Spleen (tissue), 11 donors: ENCODE results near the gene PLPP2. TPM values are rescaled to one million over a fixed set of nuclear protein-coding genes. Genes with fewer than 3 reads are reported as not detected.

ENCODE experiments used
- DNase-seq: peaks from one replicate; pipeline ENCODE4 v3.0.0-alpha.2; 2020
- H3K27ac ChIP-seq, 8 donors: fragments of 200-600 bp; sonication (generic) in 7 of 8; 1 replicate in 4 of 8; 2 replicates in 4 of 8; pipeline versions ENCODE4 v1.5.0 to v1.8.0; 2016 to 2021; ENCODE audit warnings: inconsistent platforms in 4 of 8, mild to moderate bottlenecking in 4 of 8, moderate library complexity in 1 of 8
- H3K27me3 ChIP-seq, 7 donors: fragments of 200-600 bp; sonication (generic) in 6 of 7; replicated peaks in 1 of 7; 1 replicate in 4 of 7; 2 replicates in 3 of 7; pipeline versions ENCODE4 v1.5.0 to v1.8.0; 2016 to 2021; ENCODE audit warnings: inconsistent platforms in 3 of 7, mild to moderate bottlenecking in 1 of 7
- H3K36me3 ChIP-seq, 6 donors: fragments of 200-600 bp; sonication (generic) in 5 of 6; 1 replicate in 4 of 6; 2 replicates in 2 of 6; pipeline versions ENCODE4 v1.5.0 to v1.8.0; 2016 to 2021; ENCODE audit warnings: inconsistent platforms in 2 of 6
- H3K4me1 ChIP-seq, 6 donors: fragments of 200-600 bp; sonication (generic) in 5 of 6; 1 replicate in 3 of 6; 2 replicates in 3 of 6; pipeline versions ENCODE4 v1.5.0 to v1.8.0; 2016 to 2021; ENCODE audit warnings: inconsistent platforms in 3 of 6
- H3K4me3 ChIP-seq, 8 donors: fragments of 200-600 bp; sonication (generic) in 7 of 8; 1 replicate in 4 of 8; 2 replicates in 4 of 8; pipeline versions ENCODE4 v1.5.0 to v1.8.0; 2016 to 2021; ENCODE audit warnings: inconsistent platforms in 4 of 8, mild to moderate bottlenecking in 4 of 8, moderate library complexity in 2 of 8
- H3K9me3 ChIP-seq, 8 donors: fragments of 200-600 bp; sonication (generic) in 7 of 8; 1 replicate in 4 of 8; 2 replicates in 4 of 8; pipeline versions ENCODE4 v1.5.0 to v1.8.0; 2016 to 2021; ENCODE audit warnings: inconsistent platforms in 4 of 8
- CTCF ChIP-seq, 11 experiments: fragments of 200-600 bp in 7 of 11; fragments of 450-650 bp in 4 of 11; sonication (generic) in 4 of 11; IDR thresholded peaks in 8 of 11; conservative IDR thresholded peaks in 3 of 11; 1 replicate in 7 of 11; 2 replicates in 4 of 11; pipeline versions ENCODE4 v1.4.0 to v1.8.0; 2016 to 2021; ENCODE audit warnings: antibody characterized with exemption in 11 of 11, inconsistent platforms in 4 of 11, mild to moderate bottlenecking in 1 of 11
- POLR2A ChIP-seq, 3 donors: fragments of 450-650 bp; IDR thresholded peaks; one replicate each; pipeline ENCODE4 v1.5.1; 2017; ENCODE audit warnings: antibody characterized with exemption in 3 of 3, mild to moderate bottlenecking in 1 of 3
- POLR2AphosphoS5 ChIP-seq, 3 donors: sonication (generic); formaldehyde crosslinking; IDR thresholded peaks; one replicate each; pipeline ENCODE4 v1.5.1; 2017; ENCODE audit warnings: antibody characterized with exemption in 3 of 3
- whole genome bisulfite sequencing, 5 donors: extraction: QIAGEN DNeasy Blood & Tissue Kit in 3 of 5; methylation state at CpG; one replicate each; pipeline versions ENCODE4 v1.1.5 to v1.1.7; 2013 to 2018; 5-methylcytosine and 5-hydroxymethylcytosine counted together
- intact Hi-C: fragments of 100-400 bp; cut with DNase I; formaldehyde crosslinking; loops from one replicate; pipeline ENCODE4 v1.15.0; 2023; ENCODE audit warnings: low total_unique reads
- polyA plus RNA-seq, 3 donors: library from polyadenylated mRNA; stranded (reverse); fragments of 200-250 nt; gene quantifications; one replicate each; pipeline ENCODE4 v1.2.1, GENCODE V29; 2013
- total RNA-seq, 7 donors: library from RNA; depleted of rRNA in 3 of 7; stranded (reverse); fragments of >200 nt in 3 of 7; fragmentation: NEBNext Ultra II Directional in 4 of 7; extraction: Animal tissue kit (Norgen Biotek cat#: 25700) in 4 of 7; gene quantifications; one replicate each; pipeline versions ENCODE4 v1.1.0 to v1.2.1, GENCODE V29; 2016 to 2021
- donor health status: healthy with polysubstance abuse.
- donor health status: DM: no; HTN: no; CAD: no; lungs with moderate emphysema.
- donor health status: DM: no; HTN: no; CAD: no.
- donor health status: Bipolar disorder and iron deficiency.
- donor health status: healthy.
- donor health status: DM: no; HTN: no; CAD: no.
- donor health status: DM: yes; HTN: yes; CAD: no.

PLPP2 gene
- total and polyA plus RNA-seq, 10 donors = 1.2 to 27.7 (median 4.1) TPM

- H3K4me1 ChIP-seq = no peaks in the 10 kb centered on the region
- H3K36me3 ChIP-seq = peaks cover 13 to 99% (median 65%) of the 10 kb centered on the region in 6 donors
- no peaks in the 10 kb centered on the region for H3K27me3 ChIP-seq
- H3K4me3 ChIP-seq = no peak overlapping the region
- TF ChIP-seq CTCF (IDR thresholded peaks at IDR 0.05 in 8 of 11, conservative IDR thresholded peaks at IDR 0.05 in 3 of 11) (no peak), POLR2A (IDR thresholded peaks at IDR 0.05) (no peak), POLR2AphosphoS5 (IDR thresholded peaks at IDR 0.05) (no peak)
- no peak overlapping the region for H3K27ac ChIP-seq
- H3K9me3 ChIP-seq = peaks cover 0 to 30% (median 19%) of the 10 kb centered on the region in 8 donors
- WGBS, 5 donors = 96 to 97% (median 97%) methylated on average over 7 to 8 of the region's 8 CpGs
- intact Hi-C loops = no loop called here
- no peak for DNase-seq
These were observed 33.5 kb upstream of the PLPP2 start for GRCh38 chr19:324716-325115.

- Histone ChIP-seq H3K27me3 (no peaks in the 10 kb centered on the region), H3K4me1 (no peaks in the 10 kb centered on the region), H3K9me3 (peaks cover 0 to 13% (median 6%) of the 10 kb centered on the region in 8 donors), H3K27ac (no peak overlapping the region), H3K36me3 (peaks cover 9 to 99% (median 54%) of the 10 kb centered on the region in 6 donors), H3K4me3 (no peak overlapping the region)
- 95 to 99% (median 96%) methylated on average over 13 of the region's 13 CpGs for WGBS, 5 donors
- DNase-seq = no peak
- TF ChIP-seq POLR2A (IDR thresholded peaks at IDR 0.05) (no peak), CTCF (IDR thresholded peaks at IDR 0.05 in 8 of 11, conservative IDR thresholded peaks at IDR 0.05 in 3 of 11) (no peak), POLR2AphosphoS5 (IDR thresholded peaks at IDR 0.05) (no peak)
- intact Hi-C loops = no loop called here
These were observed 31.4 kb upstream of the PLPP2 start for GRCh38 chr19:322616-323015.

GRCh38 chr19:318509-318774 is 27.2 kb upstream of the PLPP2 start:
- H3K36me3 ChIP-seq = peaks cover 0 to 99% (median 41%) of the 10 kb centered on the region in 6 donors
- no peak overlapping the region for H3K4me3 ChIP-seq
- WGBS, 5 donors = 78 to 98% (median 98%) methylated on average over 5 of the region's 5 CpGs
- H3K27me3 ChIP-seq = no peaks in the 10 kb centered on the region
- H3K27ac ChIP-seq = no peak overlapping the region
- intact Hi-C loops = no loop called here
- DNase-seq = no peak
- TF ChIP-seq POLR2AphosphoS5 (IDR thresholded peaks at IDR 0.05) (no peak), POLR2A (IDR thresholded peaks at IDR 0.05) (no peak), CTCF (IDR thresholded peaks at IDR 0.05 in 8 of 11, conservative IDR thresholded peaks at IDR 0.05 in 3 of 11) (no peak)
- H3K9me3 ChIP-seq = peaks cover 0 to 10% (median 5%) of the 10 kb centered on the region in 8 donors
- peaks cover 0 to 21% (median 5%) of the 10 kb centered on the region in 6 donors for H3K4me1 ChIP-seq

GRCh38 chr19:317710-318508 is 26.7 kb upstream of the PLPP2 start:
- no peak for DNase-seq
- WGBS, 5 donors = 89 to 97% (median 93%) methylated on average over 10 of the region's 10 CpGs

More at GRCh38 chr19:317710-318508, 26.7 kb upstream of the PLPP2 start:
- Histone ChIP-seq H3K4me3 (no peak overlapping the region), H3K4me1 (peaks cover 0 to 25% (median 7%) of the 10 kb centered on the region in 6 donors), H3K27ac (no peak overlapping the region), H3K36me3 (peaks cover 0 to 100% (median 40%) of the 10 kb centered on the region in 6 donors), H3K9me3 (peaks cover 0 to 10% (median 5%) of the 10 kb centered on the region in 8 donors), H3K27me3 (no peaks in the 10 kb centered on the region)
- TF ChIP-seq POLR2A (IDR thresholded peaks at IDR 0.05) = no peak
- intact Hi-C loops = no loop called here
